CD4-positive, alpha-beta memory T cell (primary cell): ENCODE measurements around the gene ERI3. TPM values are rescaled to one million over a fixed set of nuclear protein-coding genes. Genes with fewer than 3 reads are reported as not detected.

Source experiments
- CTCF ChIA-PET: fragments of 350-600 bp; sonication (Branson Sonifier 250); formaldehyde crosslinking; loops from one replicate; lab custom pipeline; 2021; ENCODE audit warnings: inconsistent platforms; ENCODE audit not compliant: partially characterized antibody; lab: Charles Lee
- POLR2A ChIA-PET: fragments of 350-600 bp; sonication (Branson Sonifier 250); formaldehyde crosslinking; loops from one replicate; lab custom pipeline; 2021; ENCODE audit not compliant: partially characterized antibody; lab: Charles Lee
- DNase-seq, 5 donors: peaks; one replicate each; pipeline versions ENCODE4 v3.0.0 to v3.0.0-alpha.2; 2020 to 2022; ENCODE audit warnings: mixed read lengths in 1 of 5
- H3K27ac ChIP-seq: one replicate; pipeline ENCODE4 v1.7.0; 2013; ENCODE audit warnings: low read depth, low read length
- H3K27me3 ChIP-seq: 2 replicates; pipeline ENCODE4 v1.7.0; 2013; ENCODE audit warnings: mild to moderate bottlenecking, low read length, moderate library complexity; ENCODE audit not compliant: insufficient read depth
- H3K36me3 ChIP-seq: 2 replicates; pipeline ENCODE4 v1.7.0; 2013; ENCODE audit warnings: mild to moderate bottlenecking, low read length, moderate library complexity; ENCODE audit not compliant: insufficient read depth
- H3K4me1 ChIP-seq: 2 replicates; pipeline ENCODE4 v1.7.0; 2013; ENCODE audit warnings: mild to moderate bottlenecking, low read length, moderate library complexity; ENCODE audit not compliant: insufficient read depth
- H3K4me3 ChIP-seq, 2 donors: one replicate each; pipeline ENCODE4 v1.7.0; 2013; ENCODE audit warnings: low read length in 2 of 2, mild to moderate bottlenecking in 1 of 2
- H3K9me3 ChIP-seq, 2 donors: one replicate each; pipeline ENCODE4 v1.7.0; 2013; ENCODE audit warnings: low read length in 2 of 2, control low read depth in 1 of 2; ENCODE audit not compliant: control insufficient read depth in 1 of 2
- H3K27ac Mint-ChIP-seq, 7 donors: one replicate each; pipeline ENCODE4 v1.8.0; 2020 to 2021; ENCODE audit warnings: mixed read lengths in 7 of 7, mild to moderate bottlenecking in 6 of 7, inconsistent platforms in 3 of 7, moderate library complexity in 3 of 7
- H3K27me3 Mint-ChIP-seq, 2 donors: one replicate each; pipeline ENCODE4 v1.8.0; 2020 to 2021; ENCODE audit warnings: mixed read lengths in 2 of 2
- H3K36me3 Mint-ChIP-seq, 2 donors: one replicate each; pipeline ENCODE4 v1.8.0; 2020 to 2021; ENCODE audit warnings: mixed read lengths in 2 of 2, inconsistent platforms in 1 of 2, mild to moderate bottlenecking in 1 of 2
- H3K4me1 Mint-ChIP-seq, 4 donors: one replicate each; pipeline ENCODE4 v1.8.0; 2020 to 2021; ENCODE audit warnings: mixed read lengths in 4 of 4, mild to moderate bottlenecking in 1 of 4
- H3K4me3 Mint-ChIP-seq, 8 donors: one replicate each; pipeline ENCODE4 v1.8.0; 2020 to 2021; ENCODE audit warnings: mixed read lengths in 8 of 8, mild to moderate bottlenecking in 7 of 8, moderate library complexity in 6 of 8, inconsistent platforms in 3 of 8
- H3K9me3 Mint-ChIP-seq, 8 donors: one replicate each; pipeline ENCODE4 v1.8.0; 2020 to 2021; ENCODE audit warnings: mixed read lengths in 8 of 8, mild to moderate bottlenecking in 5 of 8, inconsistent platforms in 3 of 8, moderate library complexity in 1 of 8
- intact Hi-C: fragments of 100-400 bp; cut with micrococcal nuclease; formaldehyde crosslinking; loops from one replicate; pipeline ENCODE4 v1.15.1; 2023
- polyA plus RNA-seq, 2 donors: library from polyadenylated mRNA; unstranded; fragments of 300-500 nt; fragmentation: Illumina TruSeq; gene quantifications; one replicate each; pipeline ENCODE4 v1.2.3, GENCODE V29; 2021
- total RNA-seq, 2 experiments: library from RNA; stranded (reverse); gene quantifications; one replicate each; pipeline ENCODE4 v1.2.3, GENCODE V29; 2021

Gene ERI3
- total and polyA plus RNA-seq, 4 experiments from 2014 or later: 26.4 to 59.4 (median 31.7) TPM

- Histone ChIP-seq H3K9me3 (no peaks in the 10 kb centered on the region), H3K36me3 (no peaks in the 10 kb centered on the region), H3K4me1 (no peaks in the 10 kb centered on the region), H3K27ac (no peak overlapping the region), H3K27me3 (no peaks in the 10 kb centered on the region), H3K4me3 (no peak overlapping the region)
- peaks cover 0 to 8% (median 4%) of the 10 kb centered on the region in 4 donors for H3K4me1 Mint-ChIP-seq
- no peak overlapping the region for H3K4me3 Mint-ChIP-seq
- peak overlapping the region in 4 of 7 donors; percentile 1 to 70 (median 30) for H3K27ac Mint-ChIP-seq
- intact Hi-C loops: no loop called here
- no peaks in the 10 kb centered on the region for H3K27me3 Mint-ChIP-seq
- DNase-seq: no peak
- peaks cover 12 to 24% of the 10 kb centered on the region in 2 donors for H3K36me3 Mint-ChIP-seq
- POLR2A ChIA-PET: no interaction called here
- no peaks in the 10 kb centered on the region for H3K9me3 Mint-ChIP-seq
- CTCF ChIA-PET: no interaction called here
These were observed 114.0 kb downstream of the ERI3 start for GRCh38 chr1:44240802-44241671.

GRCh38 chr1:44239961-44240371 is 115.1 kb downstream of the ERI3 start:
- Mint-ChIP-seq H3K27ac (peak overlapping the region in 1 of 7 donors; percentile 36), H3K4me1 (peaks cover 0 to 8% (median 4%) of the 10 kb centered on the region in 4 donors), H3K36me3 (peaks cover 16 to 17% of the 10 kb centered on the region in 2 donors), H3K4me3 (no peak overlapping the region), H3K9me3 (no peaks in the 10 kb centered on the region), H3K27me3 (no peaks in the 10 kb centered on the region)
- Histone ChIP-seq H3K9me3 (no peaks in the 10 kb centered on the region), H3K4me1 (no peaks in the 10 kb centered on the region), H3K4me3 (no peak overlapping the region), H3K27ac (no peak overlapping the region), H3K27me3 (no peaks in the 10 kb centered on the region), H3K36me3 (no peaks in the 10 kb centered on the region)
- no peak for DNase-seq
- intact Hi-C loops: no loop called here
- ChIA-PET POLR2A (no interaction called here), CTCF (no interaction called here)

GRCh38 chr1:44239331-44239960 is 115.6 kb downstream of the ERI3 start:
- Mint-ChIP-seq H3K36me3 (peaks cover 15 to 16% of the 10 kb centered on the region in 2 donors), H3K27ac (peak overlapping the region in 1 of 7 donors; percentile 66), H3K27me3 (no peaks in the 10 kb centered on the region), H3K4me3 (no peak overlapping the region), H3K9me3 (no peaks in the 10 kb centered on the region), H3K4me1 (peaks cover 0 to 8% (median 4%) of the 10 kb centered on the region in 4 donors)
- H3K27me3 ChIP-seq: no peaks in the 10 kb centered on the region
- no peaks in the 10 kb centered on the region for H3K36me3 ChIP-seq
- H3K4me3 ChIP-seq: no peak overlapping the region
- H3K4me1 ChIP-seq: no peaks in the 10 kb centered on the region
- POLR2A ChIA-PET: no interaction called here
- no peak overlapping the region for H3K27ac ChIP-seq
- no peaks in the 10 kb centered on the region for H3K9me3 ChIP-seq
- DNase-seq: no peak
- intact Hi-C loops: no loop called here
- CTCF ChIA-PET: interaction anchor here (4.0 kb wide), 1 partner anchor 22 kb away, joined by 22 read pairs; no protein-coding TSS in a partner anchor

GRCh38 chr1:44238660-44239059 is 116.4 kb downstream of the ERI3 start:
- Mint-ChIP-seq H3K36me3 (peaks cover 12 to 13% of the 10 kb centered on the region in 2 donors), H3K4me1 (peaks cover 0 to 8% (median 4%) of the 10 kb centered on the region in 4 donors), H3K27ac (no peak overlapping the region), H3K9me3 (peaks cover 0 to 2% (median 0%) of the 10 kb centered on the region in 8 donors), H3K27me3 (no peaks in the 10 kb centered on the region), H3K4me3 (no peak overlapping the region)
- Histone ChIP-seq H3K27ac (no peak overlapping the region), H3K36me3 (no peaks in the 10 kb centered on the region), H3K4me3 (no peak overlapping the region), H3K27me3 (no peaks in the 10 kb centered on the region), H3K4me1 (no peaks in the 10 kb centered on the region), H3K9me3 (no peaks in the 10 kb centered on the region)
- intact Hi-C loops: no loop called here
- CTCF ChIA-PET: interaction anchor here (4.0 kb wide), 1 partner anchor 21 kb away, joined by 22 read pairs; no protein-coding TSS in a partner anchor
- POLR2A ChIA-PET: no interaction called here
- DNase-seq: no peak

GRCh38 chr1:44237721-44238457 is 117.2 kb downstream of the ERI3 start:
- Histone ChIP-seq H3K4me3 (no peak overlapping the region), H3K9me3 (no peaks in the 10 kb centered on the region), H3K4me1 (no peaks in the 10 kb centered on the region), H3K27ac (no peak overlapping the region), H3K36me3 (no peaks in the 10 kb centered on the region), H3K27me3 (no peaks in the 10 kb centered on the region)
- peaks cover 14 to 18% of the 10 kb centered on the region in 2 donors for H3K36me3 Mint-ChIP-seq
- H3K27me3 Mint-ChIP-seq: no peaks in the 10 kb centered on the region
- peak in 1 of 5 donors; percentile 26 for DNase-seq
- H3K4me3 Mint-ChIP-seq: peak overlapping the region in 1 of 8 donors; percentile 2
- H3K4me1 Mint-ChIP-seq: peaks cover 0 to 8% (median 4%) of the 10 kb centered on the region in 4 donors
- ChIA-PET POLR2A (no interaction called here), CTCF (interaction anchor here (4.0 kb wide), 1 partner anchor 21 kb away, joined by 22 read pairs; no protein-coding TSS in a partner anchor)
- no peak overlapping the region for H3K27ac Mint-ChIP-seq
- H3K9me3 Mint-ChIP-seq: peaks cover 0 to 2% (median 0%) of the 10 kb centered on the region in 8 donors
- intact Hi-C loops: no loop called here

- POLR2A ChIA-PET: no interaction called here
- Mint-ChIP-seq H3K4me3 (no peak overlapping the region), H3K36me3 (peaks cover 17 to 27% of the 10 kb centered on the region in 2 donors), H3K4me1 (peaks cover 0 to 5% (median 2%) of the 10 kb centered on the region in 4 donors), H3K27ac (peak overlapping the region in 1 of 7 donors; percentile 46), H3K27me3 (no peaks in the 10 kb centered on the region), H3K9me3 (peaks cover 0 to 2% (median 0%) of the 10 kb centered on the region in 8 donors)
- H3K9me3 ChIP-seq: no peaks in the 10 kb centered on the region
- CTCF ChIA-PET: interaction anchor here (4.0 kb wide), 1 partner anchor 19 kb away, joined by 22 read pairs; no protein-coding TSS in a partner anchor
- no peaks in the 10 kb centered on the region for H3K27me3 ChIP-seq
- intact Hi-C loops: no loop called here
- no peaks in the 10 kb centered on the region for H3K36me3 ChIP-seq
- no peak overlapping the region for H3K4me3 ChIP-seq
- H3K4me1 ChIP-seq: no peaks in the 10 kb centered on the region
- no peak for DNase-seq
- no peak overlapping the region for H3K27ac ChIP-seq
These were observed 118.4 kb downstream of the ERI3 start for GRCh38 chr1:44236490-44237272.
